Neutrophil (primary cell): ENCODE results near the gene AMELX.

Experiments
- H3K27ac ChIP-seq: fragments of 200-600 bp; sonication (generic); 2 replicates; pipeline ENCODE4 v1.5.1; 2016; ENCODE audit warnings: mild to moderate bottlenecking, moderate library complexity
- H3K27me3 ChIP-seq: fragments of 200-600 bp; sonication (generic); 2 replicates; pipeline ENCODE4 v1.6.0; 2016; ENCODE audit warnings: mild to moderate bottlenecking
- H3K36me3 ChIP-seq: fragments of 200-600 bp; sonication (generic); 2 replicates; pipeline ENCODE4 v1.5.1; 2017
- H3K4me1 ChIP-seq, 2 experiments: fragments of 200-600 bp in 1 of 2; sonication (generic) in 1 of 2; 1 replicate in 1 of 2; 2 replicates in 1 of 2; pipeline versions ENCODE4 v1.5.1 to v1.6.1; 2013 to 2016; ENCODE audit warnings: low read depth in 1 of 2, low read length in 1 of 2, mild to moderate bottlenecking in 1 of 2, moderate library complexity in 1 of 2; ENCODE audit not compliant: control insufficient read depth in 1 of 2, insufficient read depth in 1 of 2
- H3K4me3 ChIP-seq, 2 experiments: fragments of 200-600 bp in 1 of 2; sonication (generic) in 1 of 2; 1 replicate in 1 of 2; 2 replicates in 1 of 2; pipeline ENCODE4 v1.5.1; 2013 to 2016; ENCODE audit warnings: low read depth in 1 of 2, low read length in 1 of 2, mild to moderate bottlenecking in 1 of 2, moderate library complexity in 1 of 2
- H3K9me3 ChIP-seq: fragments of 200-600 bp; sonication (generic); 2 replicates; pipeline ENCODE4 v1.5.1; 2016
- CTCF ChIP-seq: fragments of 200-600 bp; sonication (generic); IDR thresholded peaks from 2 replicates; pipeline ENCODE4 v1.5.1; 2016; ENCODE audit warnings: antibody characterized with exemption

AMELX gene

DNA sequence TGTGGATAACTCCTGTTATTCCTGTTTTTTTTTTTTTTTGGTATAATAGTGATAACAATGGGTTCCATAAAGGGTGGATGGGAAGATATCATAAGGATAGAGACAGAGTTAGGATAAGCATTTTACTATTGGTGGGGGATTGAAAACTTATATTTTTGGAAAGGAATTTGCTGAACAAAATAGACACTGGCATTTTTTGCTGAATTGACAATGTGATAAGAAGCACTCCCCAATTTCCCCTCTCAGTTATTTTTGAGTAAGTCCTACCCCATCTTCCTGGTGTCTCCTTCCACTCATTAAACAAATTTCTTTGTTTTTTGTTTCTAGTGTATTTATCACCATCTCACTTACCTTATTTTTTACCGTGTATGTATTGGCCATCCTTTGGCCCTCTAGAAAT, 55.8 kb downstream of the AMELX start:
- no peak for TF ChIP-seq CTCF
- Histone ChIP-seq H3K27me3 (no peaks in the 10 kb centered on the region), H3K9me3 (no peaks in the 10 kb centered on the region), H3K27ac (no peak overlapping the region), H3K4me3 (no peak overlapping the region), H3K36me3 (no peaks in the 10 kb centered on the region), H3K4me1 (no peaks in the 10 kb centered on the region)

GRCh38 chrX:11349661-11350337, 56.6 kb downstream of the AMELX start:
- H3K27me3 ChIP-seq, result no peaks in the 10 kb centered on the region
- TF ChIP-seq CTCF, result no peak
- H3K4me1 ChIP-seq, result no peaks in the 10 kb centered on the region
- H3K27ac ChIP-seq, result no peak overlapping the region
- no peaks in the 10 kb centered on the region for H3K36me3 ChIP-seq
- H3K9me3 ChIP-seq, result no peaks in the 10 kb centered on the region
- no peak overlapping the region for H3K4me3 ChIP-seq
